ENCODE results near the gene AHNAK2.
"Not testable (repeated sequence)": the region's sequence is repeated elsewhere in the genome, so short reads cannot be mapped to it uniquely, and the experiment has no call there.

DNA sequence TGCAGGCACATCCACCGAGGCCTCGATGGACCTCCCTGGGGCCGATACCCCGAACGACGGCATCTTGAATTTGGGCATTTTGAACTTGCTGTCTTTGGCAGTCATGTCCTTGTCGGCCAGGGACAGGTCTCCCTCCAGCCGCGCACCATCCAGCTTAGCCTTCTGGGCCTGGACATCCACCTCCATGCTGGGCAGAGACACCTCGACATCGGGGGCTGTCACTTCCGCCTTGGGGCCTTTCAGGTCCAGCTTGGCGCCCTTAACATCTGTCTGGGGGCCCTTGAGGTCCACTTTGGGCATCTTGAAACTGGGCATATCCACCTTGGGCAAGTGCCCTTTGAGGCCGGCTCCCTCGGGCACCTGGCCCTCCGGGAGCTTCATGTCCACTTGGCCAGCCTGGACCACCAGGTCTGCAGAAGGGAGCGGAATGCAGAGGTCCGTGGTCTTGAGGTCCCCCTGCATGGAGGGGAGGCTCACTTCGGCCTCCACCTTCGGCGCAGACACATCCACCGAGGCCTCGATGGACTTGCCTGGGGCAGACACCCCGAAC is 28.7 kb downstream of the AHNAK2 start:
- TF ChIP-seq, protein P1, sequence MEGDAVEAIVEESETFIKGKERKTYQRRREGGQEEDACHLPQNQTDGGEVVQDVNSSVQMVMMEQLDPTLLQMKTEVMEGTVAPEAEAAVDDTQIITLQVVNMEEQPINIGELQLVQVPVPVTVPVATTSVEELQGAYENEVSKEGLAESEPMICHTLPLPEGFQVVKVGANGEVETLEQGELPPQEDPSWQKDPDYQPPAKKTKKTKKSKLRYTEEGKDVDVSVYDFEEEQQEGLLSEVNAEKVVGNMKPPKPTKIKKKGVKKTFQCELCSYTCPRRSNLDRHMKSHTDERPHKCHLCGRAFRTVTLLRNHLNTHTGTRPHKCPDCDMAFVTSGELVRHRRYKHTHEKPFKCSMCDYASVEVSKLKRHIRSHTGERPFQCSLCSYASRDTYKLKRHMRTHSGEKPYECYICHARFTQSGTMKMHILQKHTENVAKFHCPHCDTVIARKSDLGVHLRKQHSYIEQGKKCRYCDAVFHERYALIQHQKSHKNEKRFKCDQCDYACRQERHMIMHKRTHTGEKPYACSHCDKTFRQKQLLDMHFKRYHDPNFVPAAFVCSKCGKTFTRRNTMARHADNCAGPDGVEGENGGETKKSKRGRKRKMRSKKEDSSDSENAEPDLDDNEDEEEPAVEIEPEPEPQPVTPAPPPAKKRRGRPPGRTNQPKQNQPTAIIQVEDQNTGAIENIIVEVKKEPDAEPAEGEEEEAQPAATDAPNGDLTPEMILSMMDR (IDR thresholded peaks at IDR 0.05) = not testable (repeated sequence)
- not testable (repeated sequence) for TF ChIP-seq POLR2A (IDR thresholded peaks at IDR 0.05)
